K562 (cell line): ENCODE measurements around the gene SPHK1. TPM values are rescaled to one million over a fixed set of nuclear protein-coding genes. Genes with fewer than 3 reads are reported as not detected.

Experiments used
- ATAC-seq: fragments of 200-7000 bp; cut with Tn5 transposase; 3 replicates; pipeline ENCODE4 v1.9.1; 2020; ENCODE audit warnings: moderate library complexity
- BruUV-seq: library from RNA; stranded (reverse); fragments of 400-500 nt; replicated peaks from 2 replicates; lab custom pipeline; 2021; lab: Mats Ljungman, UMichigan
- CTCF ChIA-PET: fragments of 300-600 bp; formaldehyde crosslinking; extraction: SDS; loops from one replicate; lab custom pipeline; 2021; ENCODE audit warnings: low intra/inter-chr PET ratio; lab: Yijun Ruan, JAX
- POLR2A ChIA-PET: fragments of 300-600, 350-650 bp; sonication (Branson Sonifier 250); formaldehyde crosslinking; extraction: SDS; loops from one replicate; lab custom pipeline; 2021; ENCODE audit warnings: antibody characterized with exemption, inconsistent platforms; lab: Yijun Ruan, JAX
- DNase-seq, 4 experiments: peaks; one replicate each; pipeline versions ENCODE4 v3.0.0 to v3.0.0-alpha.2; 2011 to 2018; ENCODE audit warnings: low spot score in 3 of 4, mixed read lengths in 3 of 4; ENCODE audit errors: extremely low read depth in 1 of 4
- FAIRE-seq: peaks from 2 replicates; lab custom pipeline; 2011; peaks lifted over from hg19 to GRCh38; lab: Jason Lieb, UNC
- H2AFZ ChIP-seq: 2 replicates; pipeline ENCODE4 v1.6.0; 2011; ENCODE audit warnings: low read depth, low read length, control low read depth, inconsistent platforms
- H3K27ac ChIP-seq: fragments of 200-600 bp; 3 replicates; pipeline ENCODE4 v1.8.0; 2011; ENCODE audit warnings: low read depth, mild to moderate bottlenecking, control low read depth, inconsistent platforms, low read length, moderate library complexity, mixed read lengths; ENCODE audit errors: extremely low read depth
- H3K27me3 ChIP-seq, 2 experiments: fragments of 300-600 bp in 1 of 2; 2 replicates in 1 of 2; 3 replicates in 1 of 2; pipeline versions ENCODE4 v1.6.0 to v1.8.0; 2011; ENCODE audit warnings: inconsistent platforms in 2 of 2, low read length in 2 of 2, mild to moderate bottlenecking in 1 of 2, mixed read lengths in 1 of 2, moderate library complexity in 1 of 2; ENCODE audit not compliant: control insufficient read depth in 2 of 2, insufficient read depth in 2 of 2
- H3K36me3 ChIP-seq: fragments of 300-600 bp; 3 replicates; pipeline ENCODE4 v1.8.0; 2011; ENCODE audit warnings: mild to moderate bottlenecking, low read length, inconsistent platforms; ENCODE audit not compliant: control insufficient read depth, insufficient read depth
- H3K4me1 ChIP-seq, 2 experiments: fragments of 200-600 bp in 1 of 2; replicated peaks in 1 of 2; 2 replicates in 1 of 2; 3 replicates in 1 of 2; pipeline versions ENCODE4 v1.5.1 to v1.8.0; 2011; ENCODE audit warnings: inconsistent platforms in 2 of 2, low read length in 2 of 2, mild to moderate bottlenecking in 1 of 2, mixed read lengths in 1 of 2, moderate library complexity in 1 of 2; ENCODE audit not compliant: control insufficient read depth in 2 of 2, insufficient read depth in 2 of 2
- H3K4me2 ChIP-seq: 2 replicates; pipeline ENCODE4 v1.6.1; 2011; ENCODE audit warnings: low read length, control low read depth, inconsistent platforms, mixed read lengths; ENCODE audit not compliant: insufficient read depth
- H3K4me3 ChIP-seq: fragments of 200-600 bp; sonication (generic), shearing (Covaris generic); 2 replicates; pipeline ENCODE4 v1.5.1; 2016; ENCODE audit warnings: control low read depth, inconsistent platforms
- H3K79me2 ChIP-seq: fragments of 200-600 bp; 3 replicates; pipeline ENCODE4 v1.8.0; 2011; ENCODE audit warnings: low read length, inconsistent platforms; ENCODE audit not compliant: control insufficient read depth, insufficient read depth
- H3K9ac ChIP-seq, 2 experiments: 2 replicates each; pipeline versions ENCODE4 v1.6.0 to v1.6.1; 2011; ENCODE audit warnings: low read depth in 2 of 2, low read length in 2 of 2, control low read depth in 1 of 2, inconsistent platforms in 1 of 2, mild to moderate bottlenecking in 1 of 2, mixed read lengths in 1 of 2; ENCODE audit not compliant: insufficient read depth in 1 of 2
- H3K9me1 ChIP-seq: one replicate; pipeline ENCODE4 v1.6.0; 2011; ENCODE audit warnings: inconsistent platforms, mild to moderate bottlenecking, low read length, moderate library complexity; ENCODE audit not compliant: control insufficient read depth, insufficient read depth
- H3K9me3 ChIP-seq: replicated peaks from 2 replicates; pipeline ENCODE4 v1.5.1; 2011; ENCODE audit warnings: low read depth, low read length, inconsistent platforms; ENCODE audit not compliant: control insufficient read depth, insufficient read depth
- H4K20me1 ChIP-seq: replicated peaks from 2 replicates; pipeline ENCODE4 v1.6.1; 2011; ENCODE audit warnings: low read length, inconsistent platforms, mixed read lengths; ENCODE audit not compliant: control insufficient read depth, insufficient read depth
- CHD2 ChIP-seq: IDR thresholded peaks from 2 replicates; pipeline ENCODE4 v1.6.1; 2011; ENCODE audit warnings: low read depth, low read length
- CXXC5 ChIP-seq: fragments of 250-450 bp; sonication (Bioruptor Pico); IDR thresholded peaks from 2 replicates; pipeline ENCODE4 v1.8.0; 2022; ENCODE audit warnings: inconsistent platforms, mild to moderate bottlenecking, moderate library complexity
- EGR1 ChIP-seq: fragments of 450-650 bp; conservative IDR thresholded peaks from 2 replicates; pipeline ENCODE4 v1.6.1; 2017; ENCODE audit warnings: mild to moderate bottlenecking
- ELF4 ChIP-seq: fragments of 450-650 bp; formaldehyde crosslinking; IDR thresholded peaks from 2 replicates; pipeline ENCODE4 v1.4.0; 2022; ENCODE audit warnings: missing genetic modification characterization
- FIP1L1 ChIP-seq: fragments of 200-400 bp; formaldehyde crosslinking; IDR thresholded peaks from 2 replicates; pipeline ENCODE4 v1.6.1; 2018; ENCODE audit warnings: mild to moderate bottlenecking, low read depth, low read length; ENCODE audit not compliant: poor library complexity, severe bottlenecking
- MAX ChIP-seq: sonication (generic); formaldehyde crosslinking; IDR thresholded peaks from 2 replicates; pipeline ENCODE4 v1.9.0; 2022; ENCODE audit warnings: mild to moderate bottlenecking, missing genetic modification reagents
- MAZ ChIP-seq, 2 experiments: fragments of 450-650 bp in 1 of 2; sonication (generic) in 1 of 2; formaldehyde crosslinking; IDR thresholded peaks in 1 of 2; conservative IDR thresholded peaks in 1 of 2; 2 replicates each; pipeline versions ENCODE4 v1.4.0 to v1.5.0; 2020; ENCODE audit warnings: mild to moderate bottlenecking in 1 of 2, missing genetic modification reagents in 1 of 2
- NR2C2 ChIP-seq, 2 experiments: fragments of 200-800 bp in 1 of 2; sonication (Bioruptor generic) in 1 of 2; sonication (generic) in 1 of 2; formaldehyde crosslinking in 1 of 2; IDR thresholded peaks; 2 replicates each; pipeline versions ENCODE4 v1.6.1 to v1.8.0; 2016 to 2022; ENCODE audit warnings: mild to moderate bottlenecking in 1 of 2, missing compliant biosample characterization in 1 of 2, missing genetic modification characterization in 1 of 2, missing genetic modification reagents in 1 of 2
- RBM14 ChIP-seq: fragments of 200-400 bp; formaldehyde crosslinking; IDR thresholded peaks from 2 replicates; pipeline ENCODE4 v1.6.1; 2018; ENCODE audit warnings: low read depth, mild to moderate bottlenecking, low read length, moderate library complexity, borderline replicate concordance; ENCODE audit not compliant: insufficient read depth
- SAFB ChIP-seq: fragments of 200-400 bp; formaldehyde crosslinking; IDR thresholded peaks from 2 replicates; pipeline ENCODE4 v1.6.1; 2017; ENCODE audit warnings: low read depth, low read length, borderline replicate concordance
- STAT5A ChIP-seq: IDR thresholded peaks from 2 replicates; pipeline ENCODE4 v1.6.1; 2012; ENCODE audit warnings: low read length, inconsistent platforms, borderline replicate concordance
- TEAD1 ChIP-seq, 2 experiments: fragments of 450-650 bp in 1 of 2; sonication (generic) in 1 of 2; formaldehyde crosslinking; IDR thresholded peaks; 2 replicates each; pipeline versions ENCODE4 v1.4.0 to v1.8.0; 2020 to 2022; ENCODE audit warnings: mild to moderate bottlenecking in 2 of 2, missing genetic modification reagents in 1 of 2
- THRA ChIP-seq: fragments of 450-650 bp; IDR thresholded peaks from 2 replicates; pipeline ENCODE4 v1.6.1; 2017; ENCODE audit warnings: mild to moderate bottlenecking, moderate library complexity
- ZBTB7A ChIP-seq: IDR thresholded peaks from 2 replicates; pipeline ENCODE4 v1.6.1; 2011; ENCODE audit warnings: low read depth, mild to moderate bottlenecking, low read length, moderate library complexity, borderline replicate concordance; ENCODE audit not compliant: control insufficient read depth
- ZNF263 ChIP-seq: sonication (generic); formaldehyde crosslinking; IDR thresholded peaks from 2 replicates; pipeline ENCODE4 v1.8.0; 2022; ENCODE audit warnings: mild to moderate bottlenecking, missing genetic modification reagents, borderline replicate concordance
- ZNF316 ChIP-seq: fragments of 450-650 bp; IDR thresholded peaks from 2 replicates; pipeline ENCODE4 v1.6.1; 2016
- ZNF347 ChIP-seq: fragments of 450-650 bp; formaldehyde crosslinking; IDR thresholded peaks from 2 replicates; pipeline ENCODE4 v1.4.0; 2020; ENCODE audit warnings: low read depth, mild to moderate bottlenecking, moderate library complexity
- ZNF431 ChIP-seq: sonication (generic); formaldehyde crosslinking; IDR thresholded peaks from 2 replicates; pipeline ENCODE4 v1.8.0; 2022; ENCODE audit warnings: mild to moderate bottlenecking, missing genetic modification reagents
- ZNF707 ChIP-seq: fragments of 250-450 bp; sonication (Bioruptor Pico); conservative IDR thresholded peaks from 2 replicates; pipeline ENCODE4 v1.8.0; 2022; ENCODE audit warnings: inconsistent platforms, mild to moderate bottlenecking, moderate library complexity
- WGBS: fragments of 100-300 bp; shearing (Covaris generic); methylation state at CpG from one replicate; pipeline ENCODE4 v1.1.6; 2016; ENCODE audit warnings: low coverage, mixed read lengths; ENCODE audit not compliant: insufficient coverage; ENCODE audit errors: missing lambda C conversion rate; 5-methylcytosine and 5-hydroxymethylcytosine counted together
- in situ Hi-C: fragments of 300-500 bp; cut with MboI; formaldehyde crosslinking; loops from 4 replicates; pipeline ENCODE4 v1.15.0; 2018; ENCODE audit warnings: inconsistent platforms, mixed read lengths
- intact Hi-C: fragments of 100-400 bp; cut with micrococcal nuclease; formaldehyde crosslinking; loops from 2 replicates; pipeline ENCODE4 v1.14.2; 2022
- polyA plus RNA-seq, 8 experiments: library from polyadenylated mRNA; depleted of rRNA in 4 of 8; stranded (reverse) in 5 of 8; unstranded in 3 of 8; fragments of >200 nt; fragmentation: Nextera tagmentation in 2 of 8; fragmentation: Illumina TruSeq in 1 of 8; extraction: Ambion mirVana in 2 of 8; extraction: Trizol in 1 of 8; gene quantifications; 2 replicates each; pipeline versions ENCODE4 v1.2.1 to v1.2.3, GENCODE V29; 2011 to 2014; ENCODE audit warnings: inconsistent platforms in 1 of 8, missing spikeins in 1 of 8
- total RNA-seq, 7 experiments: library from RNA; depleted of rRNA in 6 of 7; stranded (reverse); fragments of >200 nt in 6 of 7; fragmentation: Illumina TruSeq in 2 of 7; extraction: Trizol in 2 of 7; gene quantifications; 2 replicates each; pipeline versions ENCODE4 v1.2.1 to v1.2.3, GENCODE V29; 2011 to 2021; ENCODE audit warnings: low replicate concordance in 1 of 7

SPHK1 gene
- total and polyA plus RNA-seq, 9 of the 15 experiments (the other 6 are each of a cell fraction or from before 2014, with no cell fraction given): 0.21 to 60.3 (median 14.5) TPM

- ChIA-PET POLR2A (interaction anchor here (0.6 to 3.0 kb wide), 4 partner anchors 13 to 361 kb away, joined by 3 to 11 read pairs (median 3); no protein-coding TSS in a partner anchor), CTCF (no interaction called here)
- intact Hi-C loops (no loop called here), in situ Hi-C loops (no loop called here)
- Histone ChIP-seq H4K20me1 (no peaks in the 10 kb centered on the region), H3K4me3 (peak overlapping the region; percentile 74), H3K4me2 (peak overlapping the region; percentile 88), H3K36me3 (peaks cover 18% of the 10 kb centered on the region; the same call in 2 of the 3 replicates), H3K79me2 (peaks cover 37% of the 10 kb centered on the region), H3K27ac (peak overlapping the region; percentile 93), H3K27me3 (no peaks in the 10 kb centered on the region), H2AFZ (peak overlapping the region; percentile 94), H3K4me1 (peaks cover 14 to 68% of the 10 kb centered on the region in 2 experiments), H3K9me3 (no peaks in the 10 kb centered on the region), H3K9ac (peak overlapping the region; percentile 84 to 96), H3K9me1 (no peaks in the 10 kb centered on the region)
- peak; percentile 66 for ATAC-seq
- no TSS peak for BruUV-seq
- under 1% methylated on average over 44 of the region's 80 CpGs for WGBS
- DNase-seq: peak; percentile 73 to 86 (median 80)
- FAIRE-seq: no peak
- TF ChIP-seq CHD2 (0 out of 2 replicates have a peak, but pooled peaks have one; percentile 15), STAT5A (0 out of 2 replicates have a peak, but pooled peaks have one; percentile 7), FIP1L1 (no peak), NR2C2 (CRISPR knock-in tag; IDR thresholded peaks at IDR 0.05) (no peak), NR2C2 (tag; IDR thresholded peaks at IDR 0.05) (peak; percentile 36; the same call in 1 of the 2 replicates), ZBTB7A (peak; percentile 68), TEAD1 (CRISPR knock-in tag; IDR thresholded peaks at IDR 0.05) (peak in 1 of 2 experiments; percentile 76; a peak in 1 of 4 replicates), ZNF707 (CRISPR knock-in tag) (no peak), SAFB (peak; percentile 34; the same call in 1 of the 2 replicates), MAZ (CRISPR knock-in tag; conservative IDR thresholded peaks at IDR 0.05 in 1 of 2, IDR thresholded peaks at IDR 0.05 in 1 of 2) (peak; percentile 46 to 60; a peak in 3 of 4 replicates), CXXC5 (peak; percentile 67), ZNF431 (CRISPR knock-in tag) (0 out of 2 replicates have a peak, but pooled peaks have one; percentile 7), ZNF263 (CRISPR knock-in tag) (no peak), ZNF347 (CRISPR knock-in tag) (no peak), MAX (peak; percentile 83), ELF4 (CRISPR knock-in tag) (no peak), ZNF316 (peak; percentile 38), RBM14 (0 out of 2 replicates have a peak, but pooled peaks have one; percentile 73), THRA (no peak), EGR1 (peak; percentile 88; the same call in 1 of the 2 replicates)
Observed at GRCh38 chr17:76382803-76383545, 1.4 kb upstream of the SPHK1 start.
